DMS153 treated with DMSO at 0.1 percent for 48 hours (cell line): ENCODE results near the gene AP2A2.

ENCODE experiments used
- DNase-seq: peaks from one replicate; lab custom pipeline; 2025; ENCODE audit not compliant: unreplicated experiment; lab: John Stamatoyannopoulos, UW

Gene AP2A2

DNA sequence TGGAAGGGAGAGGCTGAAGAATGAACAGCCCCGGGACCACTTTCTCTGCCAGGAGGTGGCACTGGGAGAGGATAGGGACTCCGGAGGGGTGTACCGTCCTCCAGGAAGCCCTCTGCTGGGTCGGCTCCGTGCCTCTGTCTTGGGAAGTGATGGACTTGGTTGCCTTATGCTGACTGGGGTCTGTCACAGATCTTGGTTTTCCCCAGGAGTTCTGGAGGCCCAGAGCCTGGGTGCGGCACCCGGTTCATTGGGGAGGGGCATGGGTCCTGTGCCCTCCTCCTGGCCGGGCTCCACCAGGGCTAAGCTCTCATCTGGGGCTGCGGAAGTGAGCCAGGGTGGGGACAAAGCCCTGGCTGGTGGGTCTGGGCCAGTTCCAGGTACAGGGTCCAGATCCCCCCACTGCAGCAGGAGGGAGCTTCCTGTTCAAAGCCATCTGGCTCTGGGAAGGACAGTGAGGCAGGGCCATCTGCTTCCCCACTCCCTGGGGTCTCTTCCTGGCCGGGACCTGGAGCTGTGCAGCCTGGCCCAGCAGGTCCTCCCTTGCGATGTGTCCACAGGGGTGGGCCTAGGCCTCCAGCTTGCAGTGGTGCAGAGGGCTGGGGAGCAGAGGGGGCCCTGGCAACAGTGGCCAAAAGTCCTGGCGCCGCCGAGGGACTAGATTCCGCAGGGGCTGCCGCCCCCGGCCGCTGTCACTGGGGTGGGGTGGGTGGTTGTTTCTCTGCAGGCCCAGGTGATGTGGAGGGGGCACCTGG lies 1.1 kb upstream of the AP2A2 start:
- DNase-seq = no peak

DNA sequence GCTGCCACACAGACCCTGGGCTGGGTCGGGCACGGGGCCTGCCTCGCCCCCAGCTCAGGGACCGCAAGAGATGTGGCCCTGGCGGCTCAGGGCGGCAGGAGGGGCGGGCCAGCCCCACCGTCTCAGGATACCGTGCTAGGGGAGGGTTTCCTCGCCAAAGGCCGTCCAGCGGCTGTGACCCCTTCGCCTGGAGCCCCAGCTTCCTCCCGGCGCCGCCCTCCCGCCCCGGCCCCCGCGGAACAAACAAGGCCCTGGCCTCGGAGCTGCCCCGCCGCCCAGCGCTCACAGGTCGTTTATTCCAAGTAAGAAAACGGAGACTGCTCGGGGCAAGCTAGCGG lies 543 bp upstream of the AP2A2 start:
- no peak for DNase-seq

DNA sequence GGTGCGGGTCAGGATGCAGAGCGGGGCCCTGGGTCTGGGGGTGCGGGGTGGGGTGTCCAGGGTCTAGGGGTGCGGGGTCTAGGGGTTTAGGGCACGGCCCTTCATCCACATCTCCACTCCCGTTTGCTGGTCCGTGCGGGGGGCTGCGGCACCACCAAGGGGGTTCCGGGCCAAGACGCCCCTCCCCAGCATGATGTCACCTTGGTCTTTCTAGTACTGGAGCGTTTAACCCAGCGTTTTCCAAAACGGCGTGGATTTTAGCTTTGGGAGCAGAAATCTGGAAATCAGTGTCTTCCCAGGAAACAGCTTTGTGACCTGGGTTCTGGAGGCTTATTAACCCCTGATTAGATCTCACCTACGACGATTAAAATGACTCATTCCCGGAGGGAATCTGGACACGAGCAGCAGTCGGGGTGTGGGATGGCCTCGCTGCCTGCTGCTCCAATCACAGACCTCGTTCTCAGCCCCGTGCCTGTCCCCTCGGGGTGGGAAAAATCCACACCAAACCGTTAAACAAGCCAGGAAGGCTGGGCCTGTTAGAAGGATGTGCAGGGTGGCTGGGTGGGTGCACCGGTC lies 759 bp downstream of the AP2A2 start:
- no peak for DNase-seq

DNA sequence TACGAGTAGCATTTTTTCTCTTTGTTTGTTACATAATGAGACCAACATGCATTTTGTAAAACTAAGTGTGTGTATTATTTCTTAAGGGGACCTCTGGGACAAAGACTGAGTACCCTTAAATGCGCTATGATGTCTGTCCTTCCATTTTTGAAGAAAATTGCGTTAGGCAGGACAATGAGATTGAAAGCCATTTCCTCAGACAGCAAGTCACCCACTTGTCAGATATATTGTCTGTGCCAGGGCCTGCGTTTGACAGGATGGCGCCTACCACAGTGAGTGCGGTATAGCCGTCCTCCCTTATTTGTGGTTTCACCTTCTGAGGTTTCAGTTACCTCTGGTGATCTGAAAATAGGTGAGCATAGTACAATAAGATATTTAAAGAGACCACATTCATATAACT lies 2.2 kb downstream of the AP2A2 start:
- DNase-seq = no peak

DNA sequence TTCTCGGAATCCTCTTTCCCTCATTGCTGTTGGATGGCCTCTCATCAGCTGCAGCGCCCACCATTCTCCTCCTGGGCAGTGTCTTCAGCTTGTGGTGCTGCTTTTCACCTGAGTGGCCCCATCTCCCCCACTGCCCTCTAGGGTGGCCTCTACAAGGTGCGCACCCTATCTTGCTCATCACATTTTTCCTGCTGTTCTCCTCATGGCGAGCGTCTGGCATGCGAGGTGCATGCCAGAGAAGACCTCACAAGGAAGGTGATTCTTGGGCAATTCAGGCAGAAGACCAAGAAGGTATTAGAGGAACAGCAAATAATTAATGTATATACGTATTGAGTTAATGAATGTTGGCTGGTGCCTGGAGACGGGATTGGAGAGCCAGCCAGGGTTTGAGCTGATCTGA lies 3.1 kb downstream of the AP2A2 start:
- DNase-seq = no peak

DNA sequence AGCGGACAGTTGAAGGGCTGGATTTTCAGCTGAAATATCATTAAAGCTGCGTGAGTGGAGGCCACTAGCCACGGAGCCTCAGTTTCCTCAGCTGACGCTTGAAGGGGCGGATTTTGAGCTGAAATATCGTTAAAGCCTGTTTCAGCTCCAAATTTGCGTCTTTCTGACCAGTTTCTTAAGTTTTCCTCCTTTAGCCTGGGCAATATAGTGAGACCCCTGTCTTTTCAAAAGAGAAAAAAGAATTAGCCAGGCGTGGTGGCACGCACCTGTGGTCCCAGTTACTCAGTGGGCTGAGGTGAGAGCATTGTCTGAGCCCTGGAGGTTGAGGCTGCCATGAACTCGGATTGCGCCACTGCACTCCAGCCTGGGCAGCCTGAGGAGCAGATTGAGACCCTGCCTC lies 3.7 kb downstream of the AP2A2 start:
- DNase-seq = no peak

DNA sequence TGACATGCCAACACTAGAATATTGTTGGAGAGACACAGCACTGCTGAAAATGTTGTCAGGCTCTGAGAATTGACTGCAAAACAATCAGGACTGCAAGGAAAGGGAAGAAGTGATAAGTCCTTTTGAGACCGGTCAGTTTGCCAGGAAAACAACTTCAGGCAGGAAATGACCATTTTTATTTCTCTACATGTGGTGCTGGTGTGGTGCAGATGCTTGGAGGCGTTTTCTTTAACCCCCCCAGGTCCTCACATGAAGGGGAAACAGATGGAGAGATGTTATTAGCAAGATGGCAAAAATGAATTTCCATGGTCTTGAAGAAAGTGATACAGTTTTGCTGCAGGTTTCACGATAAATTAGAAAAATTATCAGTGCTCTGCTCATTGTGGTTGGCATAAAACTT lies 5.7 kb downstream of the AP2A2 start:
- DNase-seq = no peak

DNA sequence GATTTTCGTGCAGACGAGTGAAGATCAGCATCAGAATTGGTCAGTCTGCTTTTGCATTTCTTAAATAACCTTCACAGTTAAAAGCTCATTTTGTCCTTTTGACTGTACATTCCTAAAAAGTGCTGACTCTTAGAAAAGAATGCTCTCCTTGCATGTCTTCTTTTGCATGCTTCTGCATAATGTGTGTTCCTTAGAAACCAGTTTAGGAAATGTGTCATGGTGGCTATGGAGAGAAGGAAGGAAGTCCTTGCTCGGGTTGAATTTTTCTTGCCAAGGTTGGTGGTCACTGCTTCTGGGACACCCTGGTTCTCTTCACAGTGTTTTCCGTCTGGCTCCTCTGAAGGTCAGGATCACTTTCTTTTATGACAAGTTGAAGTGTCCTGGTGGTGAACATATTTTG lies 6.8 kb downstream of the AP2A2 start:
- DNase-seq = no peak

DNA sequence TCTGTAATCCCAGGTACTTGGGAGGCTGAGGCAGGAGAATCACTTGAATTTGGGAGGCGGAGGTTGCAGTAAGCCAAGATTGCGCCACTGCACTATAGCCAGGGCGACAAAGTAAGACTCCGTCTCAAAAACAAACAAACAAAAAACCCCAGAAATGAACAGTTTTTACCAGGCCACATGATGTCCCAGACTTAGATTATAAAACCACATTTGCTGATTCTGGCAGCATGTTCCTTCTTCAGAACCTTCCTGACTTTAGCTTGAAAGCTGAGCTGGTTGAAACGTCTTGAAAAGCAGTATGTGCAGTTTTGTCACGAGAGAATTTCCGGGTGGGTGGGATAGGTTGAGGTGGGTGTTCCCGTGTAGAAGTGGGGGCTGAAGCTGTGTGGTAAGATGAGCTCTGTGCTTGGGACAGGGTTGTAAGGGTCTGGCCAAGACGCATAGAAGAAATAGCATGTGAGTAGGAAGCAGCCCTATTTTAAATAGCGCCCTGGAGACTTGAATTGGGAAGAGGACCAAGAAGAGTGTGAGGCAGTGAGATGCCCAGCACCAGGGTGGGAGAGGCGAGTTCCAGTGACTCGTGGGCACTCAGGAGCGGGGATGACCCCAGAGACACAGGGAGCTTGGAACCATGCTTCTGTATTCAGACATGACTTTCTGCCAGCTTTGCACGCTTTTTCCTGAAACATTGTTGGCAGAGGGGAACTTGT lies 7.6 kb downstream of the AP2A2 start:
- DNase-seq = no peak

DNA sequence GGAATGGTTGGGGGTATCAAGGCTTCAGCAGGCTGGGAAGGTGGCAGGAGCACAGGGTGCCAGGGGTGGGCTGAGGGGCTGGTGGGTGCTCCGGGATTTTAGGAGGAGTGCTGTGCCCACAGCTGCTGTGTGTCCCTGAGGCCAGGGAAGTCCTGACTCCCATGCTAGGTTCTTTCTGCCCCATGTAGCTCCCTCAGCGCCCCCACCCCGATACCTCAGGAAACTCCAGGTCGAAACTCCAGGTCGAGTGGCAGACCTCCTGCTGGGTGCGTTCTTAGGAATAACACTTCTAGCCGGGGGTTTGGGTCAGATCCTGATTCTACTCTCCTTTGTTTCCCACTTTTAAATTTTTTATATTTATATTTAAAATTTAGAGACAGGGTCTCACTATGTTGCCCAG lies 8.3 kb downstream of the AP2A2 start:
- no peak for DNase-seq

DNA sequence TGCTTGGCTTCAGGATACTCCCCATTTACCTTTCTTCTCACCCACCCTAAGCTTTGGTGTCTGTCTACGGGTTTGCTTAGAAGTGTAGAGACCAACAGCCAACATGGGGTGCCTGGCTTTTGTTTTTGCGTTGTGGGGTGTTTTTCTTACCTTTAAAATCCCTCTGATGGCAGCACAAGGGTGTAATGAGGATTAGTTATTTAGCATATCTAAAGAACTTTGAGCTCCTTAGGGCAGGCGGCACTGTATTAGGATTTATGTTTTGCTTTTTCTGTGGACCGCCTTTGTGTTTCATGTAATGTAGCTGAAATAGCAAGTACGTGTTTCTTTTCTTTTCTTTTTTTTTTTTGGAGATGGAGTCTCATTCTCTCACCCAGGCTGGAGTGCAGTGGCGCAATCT lies 8.9 kb downstream of the AP2A2 start:
- no peak for DNase-seq

DNA sequence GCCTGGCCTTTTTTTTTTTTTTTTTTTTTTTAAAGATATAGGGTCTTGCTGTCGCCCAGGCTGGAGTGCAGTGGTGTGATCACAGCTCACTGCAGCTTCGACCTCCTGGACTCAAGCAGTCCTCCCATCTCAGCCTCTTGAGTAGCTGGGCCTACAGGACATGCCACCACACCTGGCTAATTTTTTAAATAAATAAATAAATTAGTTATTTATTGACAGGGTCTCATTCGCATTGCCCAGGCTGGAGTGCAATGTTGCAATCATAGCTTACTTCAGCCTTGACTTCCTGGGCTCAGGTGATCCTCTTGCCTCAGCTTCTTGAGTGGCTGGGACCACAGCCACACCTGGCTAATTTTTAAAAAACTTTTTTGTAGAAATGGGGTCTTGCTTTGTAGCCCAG lies 10.5 kb downstream of the AP2A2 start:
- DNase-seq = no peak

DNA sequence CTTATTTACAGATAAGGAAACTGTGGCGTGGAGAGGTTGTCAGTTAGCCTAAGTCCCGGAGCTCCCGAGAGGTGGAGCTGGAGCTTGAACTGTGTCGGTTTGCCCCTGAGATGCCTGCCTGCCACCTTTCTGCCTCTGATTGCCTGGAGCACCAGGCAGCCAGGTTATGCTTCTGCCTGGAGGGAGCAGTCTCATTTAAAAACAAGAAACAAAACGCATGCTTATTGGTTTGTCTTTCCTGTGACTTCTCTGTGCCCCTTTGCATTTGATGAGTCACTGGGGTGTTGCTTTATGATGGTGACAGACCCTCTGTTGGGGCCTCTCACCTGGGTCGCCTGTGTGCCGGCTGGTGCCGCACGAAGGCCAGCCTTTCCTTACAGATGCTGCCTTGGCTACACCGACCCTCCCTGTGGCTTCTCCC lies 12.2 kb downstream of the AP2A2 start:
- DNase-seq = no peak

DNA sequence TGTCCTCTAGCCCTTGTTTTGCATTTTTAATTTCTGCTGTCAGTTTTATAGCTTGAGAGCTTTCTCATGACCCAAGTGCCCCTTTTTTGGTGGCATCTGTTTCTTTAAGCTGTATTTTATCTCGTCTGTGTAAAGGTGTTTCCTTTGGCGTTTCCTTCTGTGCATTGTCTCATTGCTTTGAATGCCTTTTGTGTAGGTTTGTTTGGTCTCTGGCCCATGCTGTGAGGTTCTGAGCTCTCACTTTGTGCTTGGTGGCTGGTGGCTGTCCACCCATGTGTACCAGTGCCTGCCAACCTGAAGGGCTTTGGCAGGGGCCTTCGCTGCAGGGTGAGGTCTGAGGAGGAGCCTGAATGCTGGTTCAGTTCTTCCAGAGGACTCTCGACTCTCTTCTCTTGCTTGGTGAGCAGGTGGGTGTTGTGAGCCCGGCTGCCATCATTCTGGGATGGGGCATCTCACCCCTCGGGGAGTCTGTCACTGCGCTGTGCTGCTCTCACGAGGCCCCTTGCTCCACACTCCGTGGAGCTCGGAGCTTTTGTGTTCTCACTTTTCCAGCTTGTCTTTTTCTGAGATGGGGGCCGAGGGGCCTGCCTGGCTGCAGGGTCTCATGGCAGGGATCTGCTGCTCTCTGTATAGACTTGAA lies 14.9 kb downstream of the AP2A2 start:
- no peak for DNase-seq

DNA sequence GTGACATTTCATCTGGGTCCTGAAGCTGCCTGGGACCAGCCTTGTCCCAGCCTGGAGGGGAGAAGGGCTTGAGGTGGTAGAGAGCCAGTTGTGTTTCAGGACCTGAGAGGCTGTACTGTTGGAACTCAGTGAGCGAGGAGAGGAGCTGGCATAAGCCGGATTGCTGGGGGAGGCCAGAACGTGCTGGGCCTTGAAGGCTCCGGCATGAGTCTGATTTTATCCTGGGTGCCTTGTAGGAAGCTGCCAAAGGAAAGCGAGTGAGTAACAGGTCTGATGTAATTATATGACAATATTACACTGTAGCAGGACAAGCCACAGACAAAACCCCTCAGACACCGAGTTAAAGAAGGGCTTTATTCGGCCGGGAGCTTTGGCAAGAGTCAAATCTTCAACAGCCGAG lies 17.2 kb downstream of the AP2A2 start:
- DNase-seq = no peak

DNA sequence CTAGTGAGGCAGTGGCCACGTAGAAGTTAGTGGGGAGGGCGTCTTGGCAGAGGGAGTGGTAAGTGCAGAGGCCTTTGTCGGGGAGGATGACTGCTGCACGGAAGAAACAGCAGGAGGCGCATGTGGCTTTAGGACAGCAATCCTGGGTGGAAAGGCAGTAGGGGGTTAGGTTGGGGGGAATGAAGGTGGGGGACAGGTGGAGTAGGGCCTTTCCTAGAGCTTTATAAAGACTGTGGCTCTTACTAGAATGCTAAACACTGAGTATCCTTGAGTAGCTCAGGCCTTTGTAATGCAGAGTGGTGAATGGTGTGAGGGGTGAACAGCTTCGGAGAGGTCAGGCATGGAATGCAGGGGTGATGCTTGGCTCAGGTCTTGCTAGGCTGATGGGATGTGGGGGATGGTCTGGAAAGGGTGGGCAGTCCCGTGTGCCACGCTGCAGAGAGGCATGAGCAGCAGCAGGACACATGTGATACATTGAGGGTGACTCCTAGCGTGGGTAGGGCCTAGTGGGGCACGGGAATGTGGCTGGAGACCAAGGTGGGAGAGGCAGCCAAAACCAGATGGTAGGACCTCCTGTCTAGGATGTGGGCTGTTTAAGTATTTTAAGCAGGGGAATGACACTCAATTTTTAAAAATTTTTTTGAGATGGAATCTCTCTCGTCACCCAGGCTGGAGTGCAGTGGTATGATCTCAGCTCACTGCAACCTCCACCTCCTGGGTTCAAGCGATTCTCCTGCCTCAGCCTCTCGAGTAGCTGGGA lies 19.2 kb downstream of the AP2A2 start:
- no peak for DNase-seq

DNA sequence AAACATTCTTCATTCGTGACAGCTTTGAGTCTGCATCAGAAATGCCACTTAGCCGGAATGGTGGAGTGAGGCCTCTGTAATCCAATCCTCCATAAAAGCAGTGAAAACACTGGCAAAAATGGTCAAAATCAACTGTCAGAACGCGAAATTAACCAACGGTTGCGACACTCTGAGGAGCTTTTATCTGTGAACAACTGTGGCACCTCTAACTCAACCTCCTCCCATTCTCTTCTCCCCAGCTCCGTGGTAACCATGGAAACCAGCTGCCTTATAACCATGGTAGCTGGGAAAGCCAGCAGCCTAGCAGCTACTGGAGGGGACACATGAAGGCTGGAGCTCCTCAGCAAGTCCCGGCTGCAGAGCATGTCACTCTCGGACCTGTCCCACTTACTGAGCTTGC lies 20.3 kb downstream of the AP2A2 start:
- no peak for DNase-seq

DNA sequence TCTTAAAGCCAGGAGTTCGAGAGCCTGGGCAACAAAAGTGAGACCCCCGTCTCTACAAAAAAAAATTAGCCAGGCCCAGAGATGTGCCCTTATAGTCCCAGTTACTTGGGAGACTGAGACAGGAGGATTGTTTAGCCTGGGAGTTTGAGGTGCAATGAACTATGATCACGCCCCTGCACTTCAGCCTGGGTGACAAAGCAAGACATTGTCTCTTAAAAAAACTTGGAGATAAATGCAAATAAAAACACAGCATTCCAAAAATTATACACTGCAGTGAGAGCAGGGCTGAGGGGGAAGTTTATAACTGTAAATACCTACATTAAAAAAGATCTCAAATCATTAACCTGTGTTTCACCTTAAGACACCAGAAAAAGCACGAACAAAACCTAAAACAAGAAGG lies 22.1 kb downstream of the AP2A2 start:
- DNase-seq = no peak

DNA sequence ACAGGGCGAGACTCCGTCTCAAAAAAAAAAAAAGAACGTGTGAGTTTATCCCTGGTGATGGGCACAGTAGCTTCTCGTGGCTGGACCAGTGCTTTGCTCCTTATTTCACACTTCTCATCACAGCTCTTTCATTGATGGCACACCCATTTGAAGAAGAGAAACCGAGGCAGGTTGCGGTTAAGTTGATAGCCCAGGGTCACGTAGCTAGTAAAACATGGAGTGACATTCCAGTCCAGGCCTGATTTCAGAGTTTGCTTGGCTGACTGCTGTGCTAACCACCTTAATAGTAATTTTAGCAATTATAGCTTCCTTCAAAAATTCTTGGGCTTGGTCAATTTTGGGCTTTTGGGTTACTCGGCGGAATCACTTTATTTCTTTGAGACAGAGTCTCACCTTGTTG lies 25.8 kb downstream of the AP2A2 start:
- no peak for DNase-seq

DNA sequence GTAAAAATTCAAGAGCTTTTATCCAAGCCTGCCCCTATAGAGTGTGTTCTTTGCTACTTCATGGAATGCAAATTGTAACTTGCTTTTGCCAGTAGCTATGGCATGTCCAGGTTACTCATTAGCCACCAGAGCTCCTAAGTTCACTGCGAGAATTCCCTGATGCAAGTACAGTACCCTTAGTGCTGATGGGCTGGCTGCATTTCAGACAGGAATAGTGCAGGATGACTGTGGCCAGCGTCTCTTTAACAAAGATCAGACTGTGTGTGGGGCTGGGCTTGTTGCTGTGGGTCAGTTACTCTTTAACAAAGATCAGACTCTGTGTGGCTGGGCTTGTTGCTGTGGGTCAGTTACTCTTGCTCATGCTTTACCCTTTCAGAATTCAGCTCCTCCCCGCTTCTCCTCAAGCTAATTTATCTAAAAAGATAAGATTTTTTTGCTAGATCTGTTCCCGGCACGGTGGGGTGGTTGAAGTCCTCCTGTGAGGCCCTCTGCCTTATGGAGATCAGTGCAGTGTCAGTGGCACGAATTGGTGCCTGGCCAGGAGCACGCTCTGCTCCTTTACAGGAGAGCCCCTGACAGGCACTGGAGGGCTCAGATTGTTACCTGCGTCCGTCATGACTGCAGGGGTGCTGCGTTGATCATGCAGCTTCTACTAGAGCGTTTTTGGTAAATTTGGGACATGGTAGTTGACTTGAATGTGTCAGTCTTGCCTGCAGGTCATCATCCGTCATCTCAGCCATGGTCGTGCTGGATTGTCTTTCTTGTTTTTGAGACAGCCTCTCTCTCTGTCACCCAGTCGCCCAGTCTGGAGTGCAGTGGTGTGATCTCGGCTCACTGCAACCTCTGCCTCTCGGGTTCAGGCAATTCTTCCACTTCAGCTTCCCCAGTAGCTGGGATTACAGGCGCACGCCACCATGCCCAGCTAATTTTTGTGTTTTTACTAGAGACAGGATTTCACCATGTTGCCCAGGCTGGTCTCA lies 27.0 kb downstream of the AP2A2 start:
- DNase-seq = no peak
